H1 (cell line): ENCODE data around the gene TBC1D9. TPM values are rescaled to one million over a fixed set of nuclear protein-coding genes. Genes with fewer than 3 reads are reported as not detected.

ENCODE experiments used
- EGR1 ChIP-seq: IDR thresholded peaks from 2 replicates; pipeline ENCODE4 v1.6.1; 2011; ENCODE audit warnings: low read depth, low read length, borderline replicate concordance
- GTF2F1 ChIP-seq: IDR thresholded peaks from 2 replicates; pipeline ENCODE4 v1.6.1; 2012; ENCODE audit warnings: low read depth, low read length, improper control_type of control experiment, borderline replicate concordance
- HDAC2 ChIP-seq, 2 experiments: fragments of 300-600 bp in 1 of 2; sonication (generic) in 1 of 2; IDR thresholded peaks; 2 replicates each; pipeline ENCODE4 v1.6.1; 2011 to 2012; ENCODE audit warnings: low read depth in 2 of 2, low read length in 2 of 2, mild to moderate bottlenecking in 2 of 2, moderate library complexity in 2 of 2, borderline replicate concordance in 1 of 2, inconsistent platforms in 1 of 2
- POU5F1 ChIP-seq: IDR thresholded peaks from 2 replicates; pipeline ENCODE4 v1.6.1; 2011; ENCODE audit warnings: low read depth, mild to moderate bottlenecking, low read length, moderate library complexity
- SAP30 ChIP-seq: fragments of 300-600 bp; sonication (generic); IDR thresholded peaks from 2 replicates; pipeline ENCODE4 v1.7.1; 2012; ENCODE audit warnings: low read length, moderate library complexity, mild to moderate bottlenecking, inconsistent platforms; ENCODE audit not compliant: insufficient read depth, insufficient replicate concordance
- SP1 ChIP-seq: IDR thresholded peaks from 2 replicates; pipeline ENCODE4 v1.6.1; 2011; ENCODE audit warnings: low read depth, low read length
- SRF ChIP-seq: IDR thresholded peaks from 2 replicates; pipeline ENCODE4 v1.6.1; 2011; ENCODE audit warnings: mild to moderate bottlenecking, low read depth, low read length, moderate library complexity
- polyA plus RNA-seq, 7 experiments: library from polyadenylated mRNA; depleted of rRNA in 3 of 7; stranded (reverse) in 5 of 7; unstranded in 2 of 7; fragments of >200 nt in 5 of 7; fragments of 200-250 nt in 2 of 7; gene quantifications; 1 replicate in 5 of 7; 2 replicates in 1 of 7; 4 replicates in 1 of 7; pipeline versions ENCODE4 v1.2.1 to v1.2.3, GENCODE V29; 2011 to 2013; ENCODE audit warnings: missing spikeins in 2 of 7, mixed read lengths in 2 of 7
- total RNA-seq: library from RNA; stranded (reverse); fragmentation: NEBNext Ultra II Directional; extraction: Animal tissue kit (Norgen Biotek cat#: 25700); gene quantifications from 2 replicates; pipeline ENCODE4 v1.2.1, GENCODE V29; 2021
- TF ChIP-seq, protein P1 (sequence below): fragments of 300-600 bp; sonication (generic); IDR thresholded peaks from 2 replicates; pipeline ENCODE4 v1.7.1; 2012; ENCODE audit warnings: low read length, moderate library complexity, mild to moderate bottlenecking, inconsistent platforms; ENCODE audit not compliant: insufficient replicate concordance
- TF ChIP-seq, protein P2 (sequence below), 3 experiments: IDR thresholded peaks; 1 replicate in 2 of 3; 2 replicates in 1 of 3; pipeline versions ENCODE4 v1.5.1 to v1.6.1; 2011; ENCODE audit warnings: low read length in 3 of 3, mild to moderate bottlenecking in 3 of 3, inconsistent platforms in 2 of 3, low read depth in 1 of 3, moderate library complexity in 1 of 3; ENCODE audit not compliant: insufficient read depth in 1 of 3; ENCODE audit errors: control extremely low read depth in 1 of 3

Gene TBC1D9
- total and polyA plus RNA-seq, 2 of the 8 experiments (the other 6 are each of a cell fraction or from before 2014, with no cell fraction given), result 0.94 to 1.0 TPM

DNA sequence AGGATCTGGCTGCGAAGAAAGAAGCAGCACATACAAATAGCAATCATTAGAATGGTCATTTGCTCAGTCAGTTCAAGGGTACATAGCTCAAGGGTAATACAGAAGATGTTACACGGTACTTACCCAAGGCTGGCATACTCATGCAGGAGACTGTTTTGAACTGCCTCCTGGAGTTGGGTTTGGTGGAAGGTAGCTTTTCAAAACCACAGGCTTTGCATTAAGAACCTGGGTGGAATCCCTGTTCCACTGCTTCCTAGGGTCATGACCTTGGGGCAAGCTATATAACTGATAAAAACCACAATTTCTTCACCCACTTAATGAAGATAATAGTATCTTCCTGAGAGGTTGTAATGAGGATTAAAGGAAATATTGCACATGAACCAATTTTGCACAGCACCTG, 36.5 kb downstream of the TBC1D9 start (continued):
- TF ChIP-seq, protein P1, sequence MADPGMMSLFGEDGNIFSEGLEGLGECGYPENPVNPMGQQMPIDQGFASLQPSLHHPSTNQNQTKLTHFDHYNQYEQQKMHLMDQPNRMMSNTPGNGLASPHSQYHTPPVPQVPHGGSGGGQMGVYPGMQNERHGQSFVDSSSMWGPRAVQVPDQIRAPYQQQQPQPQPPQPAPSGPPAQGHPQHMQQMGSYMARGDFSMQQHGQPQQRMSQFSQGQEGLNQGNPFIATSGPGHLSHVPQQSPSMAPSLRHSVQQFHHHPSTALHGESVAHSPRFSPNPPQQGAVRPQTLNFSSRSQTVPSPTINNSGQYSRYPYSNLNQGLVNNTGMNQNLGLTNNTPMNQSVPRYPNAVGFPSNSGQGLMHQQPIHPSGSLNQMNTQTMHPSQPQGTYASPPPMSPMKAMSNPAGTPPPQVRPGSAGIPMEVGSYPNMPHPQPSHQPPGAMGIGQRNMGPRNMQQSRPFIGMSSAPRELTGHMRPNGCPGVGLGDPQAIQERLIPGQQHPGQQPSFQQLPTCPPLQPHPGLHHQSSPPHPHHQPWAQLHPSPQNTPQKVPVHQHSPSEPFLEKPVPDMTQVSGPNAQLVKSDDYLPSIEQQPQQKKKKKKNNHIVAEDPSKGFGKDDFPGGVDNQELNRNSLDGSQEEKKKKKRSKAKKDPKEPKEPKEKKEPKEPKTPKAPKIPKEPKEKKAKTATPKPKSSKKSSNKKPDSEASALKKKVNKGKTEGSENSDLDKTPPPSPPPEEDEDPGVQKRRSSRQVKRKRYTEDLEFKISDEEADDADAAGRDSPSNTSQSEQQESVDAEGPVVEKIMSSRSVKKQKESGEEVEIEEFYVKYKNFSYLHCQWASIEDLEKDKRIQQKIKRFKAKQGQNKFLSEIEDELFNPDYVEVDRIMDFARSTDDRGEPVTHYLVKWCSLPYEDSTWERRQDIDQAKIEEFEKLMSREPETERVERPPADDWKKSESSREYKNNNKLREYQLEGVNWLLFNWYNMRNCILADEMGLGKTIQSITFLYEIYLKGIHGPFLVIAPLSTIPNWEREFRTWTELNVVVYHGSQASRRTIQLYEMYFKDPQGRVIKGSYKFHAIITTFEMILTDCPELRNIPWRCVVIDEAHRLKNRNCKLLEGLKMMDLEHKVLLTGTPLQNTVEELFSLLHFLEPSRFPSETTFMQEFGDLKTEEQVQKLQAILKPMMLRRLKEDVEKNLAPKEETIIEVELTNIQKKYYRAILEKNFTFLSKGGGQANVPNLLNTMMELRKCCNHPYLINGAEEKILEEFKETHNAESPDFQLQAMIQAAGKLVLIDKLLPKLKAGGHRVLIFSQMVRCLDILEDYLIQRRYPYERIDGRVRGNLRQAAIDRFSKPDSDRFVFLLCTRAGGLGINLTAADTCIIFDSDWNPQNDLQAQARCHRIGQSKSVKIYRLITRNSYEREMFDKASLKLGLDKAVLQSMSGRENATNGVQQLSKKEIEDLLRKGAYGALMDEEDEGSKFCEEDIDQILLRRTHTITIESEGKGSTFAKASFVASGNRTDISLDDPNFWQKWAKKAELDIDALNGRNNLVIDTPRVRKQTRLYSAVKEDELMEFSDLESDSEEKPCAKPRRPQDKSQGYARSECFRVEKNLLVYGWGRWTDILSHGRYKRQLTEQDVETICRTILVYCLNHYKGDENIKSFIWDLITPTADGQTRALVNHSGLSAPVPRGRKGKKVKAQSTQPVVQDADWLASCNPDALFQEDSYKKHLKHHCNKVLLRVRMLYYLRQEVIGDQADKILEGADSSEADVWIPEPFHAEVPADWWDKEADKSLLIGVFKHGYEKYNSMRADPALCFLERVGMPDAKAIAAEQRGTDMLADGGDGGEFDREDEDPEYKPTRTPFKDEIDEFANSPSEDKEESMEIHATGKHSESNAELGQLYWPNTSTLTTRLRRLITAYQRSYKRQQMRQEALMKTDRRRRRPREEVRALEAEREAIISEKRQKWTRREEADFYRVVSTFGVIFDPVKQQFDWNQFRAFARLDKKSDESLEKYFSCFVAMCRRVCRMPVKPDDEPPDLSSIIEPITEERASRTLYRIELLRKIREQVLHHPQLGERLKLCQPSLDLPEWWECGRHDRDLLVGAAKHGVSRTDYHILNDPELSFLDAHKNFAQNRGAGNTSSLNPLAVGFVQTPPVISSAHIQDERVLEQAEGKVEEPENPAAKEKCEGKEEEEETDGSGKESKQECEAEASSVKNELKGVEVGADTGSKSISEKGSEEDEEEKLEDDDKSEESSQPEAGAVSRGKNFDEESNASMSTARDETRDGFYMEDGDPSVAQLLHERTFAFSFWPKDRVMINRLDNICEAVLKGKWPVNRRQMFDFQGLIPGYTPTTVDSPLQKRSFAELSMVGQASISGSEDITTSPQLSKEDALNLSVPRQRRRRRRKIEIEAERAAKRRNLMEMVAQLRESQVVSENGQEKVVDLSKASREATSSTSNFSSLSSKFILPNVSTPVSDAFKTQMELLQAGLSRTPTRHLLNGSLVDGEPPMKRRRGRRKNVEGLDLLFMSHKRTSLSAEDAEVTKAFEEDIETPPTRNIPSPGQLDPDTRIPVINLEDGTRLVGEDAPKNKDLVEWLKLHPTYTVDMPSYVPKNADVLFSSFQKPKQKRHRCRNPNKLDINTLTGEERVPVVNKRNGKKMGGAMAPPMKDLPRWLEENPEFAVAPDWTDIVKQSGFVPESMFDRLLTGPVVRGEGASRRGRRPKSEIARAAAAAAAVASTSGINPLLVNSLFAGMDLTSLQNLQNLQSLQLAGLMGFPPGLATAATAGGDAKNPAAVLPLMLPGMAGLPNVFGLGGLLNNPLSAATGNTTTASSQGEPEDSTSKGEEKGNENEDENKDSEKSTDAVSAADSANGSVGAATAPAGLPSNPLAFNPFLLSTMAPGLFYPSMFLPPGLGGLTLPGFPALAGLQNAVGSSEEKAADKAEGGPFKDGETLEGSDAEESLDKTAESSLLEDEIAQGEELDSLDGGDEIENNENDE, result no peak
- TF ChIP-seq SRF (no peak), HDAC2 (IDR thresholded peaks at IDR 0.05; ENCODE audit: borderline replicate concordance in 1 of 2, low read depth in 2 of 2, low read length in 2 of 2) (no peak), EGR1 (no peak), SP1 (no peak), SAP30 (no peak), POU5F1 (no peak), GTF2F1 (no peak)
- TF ChIP-seq, protein P2, sequence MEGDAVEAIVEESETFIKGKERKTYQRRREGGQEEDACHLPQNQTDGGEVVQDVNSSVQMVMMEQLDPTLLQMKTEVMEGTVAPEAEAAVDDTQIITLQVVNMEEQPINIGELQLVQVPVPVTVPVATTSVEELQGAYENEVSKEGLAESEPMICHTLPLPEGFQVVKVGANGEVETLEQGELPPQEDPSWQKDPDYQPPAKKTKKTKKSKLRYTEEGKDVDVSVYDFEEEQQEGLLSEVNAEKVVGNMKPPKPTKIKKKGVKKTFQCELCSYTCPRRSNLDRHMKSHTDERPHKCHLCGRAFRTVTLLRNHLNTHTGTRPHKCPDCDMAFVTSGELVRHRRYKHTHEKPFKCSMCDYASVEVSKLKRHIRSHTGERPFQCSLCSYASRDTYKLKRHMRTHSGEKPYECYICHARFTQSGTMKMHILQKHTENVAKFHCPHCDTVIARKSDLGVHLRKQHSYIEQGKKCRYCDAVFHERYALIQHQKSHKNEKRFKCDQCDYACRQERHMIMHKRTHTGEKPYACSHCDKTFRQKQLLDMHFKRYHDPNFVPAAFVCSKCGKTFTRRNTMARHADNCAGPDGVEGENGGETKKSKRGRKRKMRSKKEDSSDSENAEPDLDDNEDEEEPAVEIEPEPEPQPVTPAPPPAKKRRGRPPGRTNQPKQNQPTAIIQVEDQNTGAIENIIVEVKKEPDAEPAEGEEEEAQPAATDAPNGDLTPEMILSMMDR (IDR thresholded peaks at IDR 0.05; ENCODE audit: control extremely low read depth in 1 of 3, insufficient read depth in 1 of 3, low read depth in 1 of 3, low read length in 3 of 3), result no peak
